ENCODE measurements around the gene IFITM10.
"Not testable (repeated sequence)": the region's sequence is repeated elsewhere in the genome, so short reads cannot be mapped to it uniquely, and the experiment has no call there.

IFITM10 gene

DNA sequence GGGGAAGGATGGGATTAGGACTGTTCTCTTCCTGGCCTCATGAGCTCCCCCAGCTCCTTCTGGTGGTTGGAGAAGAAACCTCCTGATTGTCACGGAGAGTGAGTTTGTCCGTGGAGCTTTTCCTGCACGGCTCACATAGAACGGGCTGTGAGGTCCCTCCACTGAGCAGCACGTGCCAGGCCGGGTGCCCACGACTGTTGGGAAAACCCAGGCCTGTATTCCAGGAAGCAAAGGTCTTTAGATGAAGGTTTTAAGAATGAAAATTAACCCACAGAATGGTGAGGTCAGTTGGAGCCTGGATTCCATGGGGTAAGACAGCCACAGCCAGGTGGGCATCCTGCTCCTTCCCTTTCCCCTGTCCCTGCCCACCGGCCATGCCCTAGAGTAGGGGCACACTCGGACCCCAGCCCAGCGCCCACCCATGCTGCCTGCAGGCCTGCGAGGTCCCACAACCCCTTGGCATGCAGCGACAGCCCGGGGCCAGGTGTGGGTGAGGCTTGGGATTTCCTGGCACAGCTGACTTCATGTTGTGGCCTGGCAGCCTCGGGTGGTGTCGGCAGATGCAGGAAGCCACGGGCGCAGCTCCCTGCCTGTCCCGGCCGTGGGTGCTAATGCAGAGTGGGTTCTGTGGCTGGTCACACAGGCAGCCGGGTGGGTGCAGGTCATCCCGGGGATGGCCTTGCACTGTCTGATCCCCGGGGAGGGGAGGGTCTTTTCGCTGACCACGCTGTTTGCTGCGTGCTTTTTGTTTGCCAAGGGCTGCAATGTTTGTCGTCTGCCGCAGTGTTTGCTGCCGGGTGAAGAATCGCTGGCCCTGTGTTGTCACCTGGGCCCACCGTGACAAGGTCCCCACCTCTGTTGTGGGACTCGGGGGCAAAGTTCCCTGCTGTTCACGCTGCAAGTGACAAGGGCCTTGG is 60.9 kb downstream of the IFITM10 start:
- not testable (repeated sequence) for DNase-seq

DNA sequence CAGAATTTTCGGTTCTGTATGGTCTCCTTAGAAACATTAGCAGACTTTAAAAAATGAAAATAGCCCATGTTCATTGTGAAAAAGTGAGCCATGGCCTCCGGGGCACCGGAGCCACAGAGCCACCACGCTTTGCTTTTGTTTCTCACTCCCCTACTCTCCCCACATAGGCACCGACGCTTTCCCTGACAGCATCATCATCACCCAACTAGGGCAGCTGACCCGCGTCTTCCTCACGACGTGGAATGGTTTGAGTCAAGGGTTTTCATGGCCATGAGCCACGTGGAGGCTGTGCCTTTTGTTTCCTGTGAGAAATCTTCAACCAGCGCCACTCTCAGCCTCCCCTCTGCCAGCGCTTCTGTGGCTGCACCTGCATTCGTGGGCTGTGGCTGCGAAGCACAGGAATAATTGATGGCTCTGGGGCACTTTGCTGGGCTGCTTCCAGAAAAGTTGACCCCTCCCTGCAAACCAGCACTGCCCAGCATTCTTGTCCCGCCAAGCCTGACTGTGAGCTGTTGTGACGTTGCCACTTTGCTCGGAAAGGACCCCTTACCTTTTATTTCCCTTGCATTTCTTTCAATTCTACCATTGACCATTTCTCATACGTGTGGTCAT is 62.0 kb downstream of the IFITM10 start:
- not testable (repeated sequence) for DNase-seq

DNA sequence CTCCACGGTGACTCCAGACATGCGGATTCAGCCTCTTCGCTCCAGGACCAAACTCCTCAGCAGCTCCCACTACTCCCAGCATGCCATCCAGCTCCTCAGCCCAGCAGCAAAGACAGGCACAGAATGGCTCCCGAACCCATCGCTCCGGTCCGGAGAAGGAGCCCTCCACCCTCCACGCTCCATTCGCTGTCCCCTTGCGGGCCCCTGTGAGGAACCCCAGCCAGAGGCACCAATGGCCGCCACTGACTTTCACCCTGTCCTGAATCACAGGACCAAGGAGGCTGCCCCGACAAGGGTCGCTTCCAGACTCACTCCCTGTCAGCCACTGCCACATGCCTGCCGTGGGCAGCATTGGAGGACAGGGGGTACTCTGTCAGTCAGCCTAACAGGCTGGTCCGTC is 64.2 kb downstream of the IFITM10 start:
- not testable (repeated sequence) for DNase-seq

DNA sequence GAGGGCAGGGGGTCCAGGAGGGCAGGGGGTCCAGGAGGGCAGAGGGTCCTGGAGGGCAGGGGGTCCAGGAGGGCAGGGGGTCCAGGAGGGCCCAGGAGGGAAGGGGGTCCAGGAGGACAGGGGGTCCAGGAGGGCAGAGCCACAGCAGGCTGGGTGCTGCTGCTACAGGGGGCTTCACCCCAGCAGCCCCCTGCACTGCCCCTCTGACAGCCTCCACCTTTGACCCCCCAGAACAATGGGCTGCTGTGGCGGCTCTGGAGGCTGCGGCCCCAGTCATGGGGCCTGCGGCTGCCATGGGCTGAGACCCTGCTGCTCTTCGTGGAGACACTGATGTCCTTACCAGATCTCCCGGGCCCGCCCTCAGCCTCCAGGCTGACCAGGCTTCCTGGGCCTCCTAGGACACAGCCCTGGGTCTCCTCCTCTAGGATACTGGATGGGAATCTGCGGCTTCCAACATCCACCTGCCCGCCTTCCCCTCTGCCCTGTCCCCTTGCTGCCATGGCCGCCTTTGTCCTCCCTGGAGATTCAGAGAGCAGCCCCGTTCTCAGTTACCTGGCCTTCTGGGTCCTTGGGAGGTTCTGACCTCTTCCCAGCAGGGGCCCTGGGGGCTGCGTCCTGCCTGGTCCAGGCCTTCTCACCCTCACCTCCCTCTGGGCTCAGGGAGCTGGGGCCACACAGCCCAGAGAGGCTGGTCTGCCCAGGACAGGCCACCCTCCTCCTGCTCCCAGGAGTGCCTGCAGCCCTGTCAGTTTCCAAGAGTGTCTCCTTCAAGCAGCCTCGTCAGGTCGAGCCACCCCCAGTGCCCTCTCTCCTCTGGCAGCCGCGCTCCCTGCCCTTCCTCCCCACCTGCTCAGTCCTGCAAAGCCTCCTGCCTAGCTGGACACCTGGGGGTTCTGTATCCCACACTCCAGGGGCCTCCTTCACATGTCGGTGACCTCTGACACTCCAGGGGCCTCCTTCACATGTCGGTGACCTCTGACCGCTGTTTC is 65.2 kb downstream of the IFITM10 start:
- not testable (repeated sequence) for DNase-seq

DNA sequence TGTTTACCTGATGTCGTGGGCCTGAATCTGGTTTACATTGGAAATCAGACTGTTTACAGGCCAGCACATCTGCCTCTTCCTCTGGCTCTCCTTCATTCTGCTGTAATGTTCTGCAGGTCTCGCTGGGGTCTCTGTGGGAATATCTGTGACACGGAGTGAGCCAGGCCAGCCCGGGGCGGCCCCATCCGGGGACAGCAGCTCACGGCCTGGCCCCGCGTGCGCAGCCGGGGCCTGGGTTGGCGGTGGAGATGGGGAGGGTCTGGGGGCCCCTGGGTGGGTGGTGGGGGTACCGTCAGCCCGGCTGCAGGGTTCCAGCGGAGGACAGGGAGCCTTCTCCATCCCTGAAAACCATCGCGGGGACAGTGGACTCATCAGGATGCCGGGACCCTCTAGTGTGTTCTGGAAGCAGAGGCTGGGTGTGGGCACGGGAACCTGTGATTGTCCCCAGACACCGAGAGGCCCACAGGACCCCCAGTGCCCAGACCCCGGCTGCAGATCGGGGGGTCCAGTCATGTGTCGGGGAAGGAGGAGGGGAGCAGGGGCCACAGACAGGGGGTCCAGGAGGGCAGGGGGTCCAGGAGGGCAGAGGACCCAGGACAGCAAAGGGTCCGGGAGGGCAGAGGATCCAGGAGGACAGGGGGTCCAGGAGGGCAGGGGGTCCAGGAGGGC is 66.4 kb downstream of the IFITM10 start:
- not testable (repeated sequence) for DNase-seq

DNA sequence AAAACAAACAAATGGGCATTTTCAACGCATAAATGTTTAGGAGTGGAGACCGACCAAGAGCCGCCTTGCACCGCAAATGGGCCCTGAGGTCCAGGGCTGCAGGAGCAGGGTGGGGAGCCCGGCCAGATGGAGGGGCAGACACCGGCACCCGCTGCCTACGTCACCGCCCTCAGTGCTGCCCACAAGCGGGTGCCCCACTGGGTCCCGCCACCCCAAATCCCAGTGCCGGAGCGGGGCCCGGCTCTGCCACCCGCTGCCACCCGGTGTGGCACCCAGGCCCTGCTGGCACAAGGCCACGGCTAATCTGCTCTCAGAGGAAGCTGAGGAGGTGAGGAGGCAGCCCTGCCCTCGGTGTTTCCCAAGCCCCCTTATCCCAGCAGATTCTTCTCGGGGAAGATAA is 67.2 kb downstream of the IFITM10 start:
- DNase-seq: not testable (repeated sequence)
